IPS-18a (cell line): ENCODE results near the gene TNNC2.
"Not testable (repeated sequence)": the region's sequence is repeated elsewhere in the genome, so short reads cannot be mapped to it uniquely, and the experiment has no call there.

Experiments used
- H3K27ac ChIP-seq: one replicate; pipeline ENCODE4 v1.5.1; 2013; ENCODE audit warnings: low read length
- H3K27me3 ChIP-seq: one replicate; pipeline ENCODE4 v1.6.1; 2013; ENCODE audit warnings: mild to moderate bottlenecking, low read length; ENCODE audit not compliant: control insufficient read depth, insufficient read depth
- H3K36me3 ChIP-seq: one replicate; pipeline ENCODE4 v1.6.1; 2013; ENCODE audit warnings: low read depth, low read length; ENCODE audit not compliant: control insufficient read depth
- H3K4me1 ChIP-seq: one replicate; pipeline ENCODE4 v1.6.1; 2013; ENCODE audit warnings: low read depth, low read length; ENCODE audit not compliant: control insufficient read depth
- H3K4me3 ChIP-seq: one replicate; pipeline ENCODE4 v1.5.1; 2013; ENCODE audit warnings: low read length
- H3K9ac ChIP-seq: one replicate; pipeline ENCODE4 v1.6.1; 2013; ENCODE audit warnings: mild to moderate bottlenecking, low read length, moderate library complexity
- H3K9me3 ChIP-seq: one replicate; pipeline ENCODE4 v1.6.1; 2013; ENCODE audit warnings: low read depth, low read length; ENCODE audit not compliant: control insufficient read depth

TNNC2 gene

GRCh38 chr20:45817376-45818194, 9.5 kb downstream of the TNNC2 start:
- Histone ChIP-seq H3K9me3 (no peaks in the 10 kb centered on the region), H3K4me1 (no peaks in the 10 kb centered on the region), H3K4me3 (no peak overlapping the region), H3K9ac (no peak overlapping the region), H3K27ac (no peak overlapping the region), H3K36me3 (peaks cover 36% of the 10 kb centered on the region), H3K27me3 (no peaks in the 10 kb centered on the region)

- Histone ChIP-seq H3K27me3 (no peaks in the 10 kb centered on the region), H3K27ac (no peak overlapping the region), H3K4me3 (no peak overlapping the region)
Observed at GRCh38 chr20:45816951-45817350, 10.2 kb downstream of the TNNC2 start.

GRCh38 chr20:45814314-45814713, 12.8 kb downstream of the TNNC2 start:
- Histone ChIP-seq H3K4me1 (no peaks in the 10 kb centered on the region), H3K4me3 (no peak overlapping the region), H3K27me3 (no peaks in the 10 kb centered on the region), H3K9me3 (no peaks in the 10 kb centered on the region), H3K36me3 (peaks cover 48% of the 10 kb centered on the region), H3K9ac (no peak overlapping the region), H3K27ac (no peak overlapping the region)

More at GRCh38 chr20:45816951-45817350, 10.2 kb downstream of the TNNC2 start:
- H3K36me3 ChIP-seq, result peaks cover 36% of the 10 kb centered on the region
- no peaks in the 10 kb centered on the region for H3K9me3 ChIP-seq
- H3K9ac ChIP-seq, result no peak overlapping the region
- no peaks in the 10 kb centered on the region for H3K4me1 ChIP-seq

- Histone ChIP-seq H3K27ac (no peak overlapping the region), H3K27me3 (no peaks in the 10 kb centered on the region), H3K4me1 (no peaks in the 10 kb centered on the region), H3K4me3 (peak overlapping the region; percentile 70), H3K9me3 (no peaks in the 10 kb centered on the region), H3K36me3 (peaks cover 55% of the 10 kb centered on the region), H3K9ac (peak overlapping the region; percentile 76)
Observed at GRCh38 chr20:45813489-45813888, 13.6 kb downstream of the TNNC2 start.

- H3K9ac ChIP-seq, result peak overlapping the region; percentile 76
- peaks cover 55% of the 10 kb centered on the region for H3K36me3 ChIP-seq
- H3K27ac ChIP-seq, result peak overlapping the region; percentile 26
- no peaks in the 10 kb centered on the region for H3K9me3 ChIP-seq
- H3K27me3 ChIP-seq, result no peaks in the 10 kb centered on the region
- peak overlapping the region; percentile 70 for H3K4me3 ChIP-seq
- no peaks in the 10 kb centered on the region for H3K4me1 ChIP-seq
Observed at GRCh38 chr20:45813006-45813340, 14.1 kb downstream of the TNNC2 start.

GRCh38 chr20:45812157-45813005, 14.7 kb downstream of the TNNC2 start, which contains the start of gene UBE2C:
Gene UBE2C (plus strand): TSS chr20:45812644. CDS start chr20:45812696, 52 bp downstream.
- peak within 1 kb of the TSS; percentile 26 for H3K27ac ChIP-seq
- peak within 1 kb of the TSS; percentile 76 for H3K9ac ChIP-seq
- no peaks in the 10 kb centered on the region for H3K4me1 ChIP-seq
- H3K36me3 ChIP-seq, result peaks cover 50% of the 10 kb centered on the region
- no peaks in the 10 kb centered on the region for H3K27me3 ChIP-seq
- no peaks in the 10 kb centered on the region for H3K9me3 ChIP-seq
- H3K4me3 ChIP-seq, result peak within 1 kb of the TSS; percentile 70

- H3K9ac ChIP-seq, result no peak overlapping the region
- no peak overlapping the region for H3K27ac ChIP-seq
- no peak overlapping the region for H3K4me3 ChIP-seq
- H3K9me3 ChIP-seq, result no peaks in the 10 kb centered on the region
- peaks cover 46% of the 10 kb centered on the region for H3K36me3 ChIP-seq
- no peaks in the 10 kb centered on the region for H3K4me1 ChIP-seq
- no peaks in the 10 kb centered on the region for H3K27me3 ChIP-seq
Observed at GRCh38 chr20:45810191-45810970, 16.7 kb downstream of the TNNC2 start.

GRCh38 chr20:45801851-45802250, 25.3 kb downstream of the TNNC2 start:
- no peaks in the 10 kb centered on the region for H3K27me3 ChIP-seq
- H3K27ac ChIP-seq, result no peak overlapping the region
- no peak overlapping the region for H3K9ac ChIP-seq
- H3K4me1 ChIP-seq, result no peaks in the 10 kb centered on the region
- no peaks in the 10 kb centered on the region for H3K9me3 ChIP-seq
- H3K36me3 ChIP-seq, result peaks cover 58% of the 10 kb centered on the region
- no peak overlapping the region for H3K4me3 ChIP-seq

GRCh38 chr20:45798935-45799642, 28.0 kb downstream of the TNNC2 start:
- Histone ChIP-seq H3K4me1 (no peaks in the 10 kb centered on the region), H3K4me3 (no peak overlapping the region), H3K36me3 (peaks cover 46% of the 10 kb centered on the region), H3K9ac (no peak overlapping the region), H3K27ac (no peak overlapping the region), H3K9me3 (no peaks in the 10 kb centered on the region), H3K27me3 (no peaks in the 10 kb centered on the region)

- H3K36me3 ChIP-seq, result peaks cover 35% of the 10 kb centered on the region
- H3K9me3 ChIP-seq, result not testable (repeated sequence)
Observed at GRCh38 chr20:45797955-45798354, 29.2 kb downstream of the TNNC2 start.

GRCh38 chr20:45797510-45797909, 29.6 kb downstream of the TNNC2 start:
- not testable (repeated sequence) for H3K4me1 ChIP-seq, H3K4me3 ChIP-seq, H3K9ac ChIP-seq, H3K27ac ChIP-seq, H3K9me3 ChIP-seq, H3K27me3 ChIP-seq
- peaks cover 31% of the 10 kb centered on the region for H3K36me3 ChIP-seq

More at GRCh38 chr20:45797955-45798354, 29.2 kb downstream of the TNNC2 start:
- H3K9ac ChIP-seq, H3K27me3 ChIP-seq, H3K27ac ChIP-seq, H3K4me3 ChIP-seq, H3K4me1 ChIP-seq: not testable (repeated sequence)
